ENCODE data around the gene KRTAP19-8.

The KRTAP19-8 gene

GRCh38 chr21:30996728-30997127 lies 41.5 kb downstream of the KRTAP19-8 start:
- TF ChIP-seq CTCF (IDR thresholded peaks at IDR 0.05; ENCODE audit: borderline replicate concordance, insufficient read depth, low read depth, low read length), result no peak
- no peak overlapping the region for H3K4me3 ChIP-seq (ENCODE audit: low read depth, low read length)

- TF ChIP-seq CTCF (IDR thresholded peaks at IDR 0.05; ENCODE audit: borderline replicate concordance, insufficient read depth, low read depth, low read length), result no peak
Observed at GRCh38 chr21:30994932-30995331, 43.3 kb downstream of the KRTAP19-8 start.

GRCh38 chr21:30990514-30991262 lies 47.6 kb downstream of the KRTAP19-8 start:
- no peak for TF ChIP-seq CTCF (IDR thresholded peaks at IDR 0.05; ENCODE audit: borderline replicate concordance, insufficient read depth, low read depth, low read length)
- H3K4me3 ChIP-seq (ENCODE audit: low read depth, low read length), result no peak overlapping the region

More at GRCh38 chr21:30994932-30995331, 43.3 kb downstream of the KRTAP19-8 start:
- H3K4me3 ChIP-seq (ENCODE audit: low read depth, low read length), result no peak overlapping the region

GRCh38 chr21:30988706-30989105 lies 49.6 kb downstream of the KRTAP19-8 start:
- no peak for TF ChIP-seq CTCF (IDR thresholded peaks at IDR 0.05; ENCODE audit: borderline replicate concordance, insufficient read depth, low read depth, low read length)
- no peak overlapping the region for H3K4me3 ChIP-seq (ENCODE audit: low read depth, low read length)
